ENCODE results near the gene CCNDBP1.

DNA sequence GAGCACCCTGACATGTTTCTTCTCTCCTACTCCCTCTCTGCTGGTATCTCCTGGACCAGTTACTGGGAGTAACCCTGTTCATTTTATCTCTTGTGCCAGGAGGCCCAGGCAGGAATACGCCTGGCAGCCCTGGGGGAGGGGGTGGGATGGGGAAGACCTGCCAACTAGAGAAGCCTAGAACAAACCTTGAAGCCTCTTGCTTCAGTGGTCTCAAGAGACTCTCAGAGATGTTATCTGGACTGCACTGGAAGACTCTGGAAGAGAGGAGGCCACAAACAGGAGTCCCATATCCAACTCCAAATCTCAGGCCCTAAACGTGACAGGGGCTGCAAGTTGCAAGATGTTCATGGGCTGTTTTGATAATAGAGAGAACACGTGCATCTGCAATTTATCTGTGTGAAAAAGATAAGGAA, 35.8 kb downstream of the CCNDBP1 start, which contains the start of gene EPB42:
- TF ChIP-seq, protein P1, sequence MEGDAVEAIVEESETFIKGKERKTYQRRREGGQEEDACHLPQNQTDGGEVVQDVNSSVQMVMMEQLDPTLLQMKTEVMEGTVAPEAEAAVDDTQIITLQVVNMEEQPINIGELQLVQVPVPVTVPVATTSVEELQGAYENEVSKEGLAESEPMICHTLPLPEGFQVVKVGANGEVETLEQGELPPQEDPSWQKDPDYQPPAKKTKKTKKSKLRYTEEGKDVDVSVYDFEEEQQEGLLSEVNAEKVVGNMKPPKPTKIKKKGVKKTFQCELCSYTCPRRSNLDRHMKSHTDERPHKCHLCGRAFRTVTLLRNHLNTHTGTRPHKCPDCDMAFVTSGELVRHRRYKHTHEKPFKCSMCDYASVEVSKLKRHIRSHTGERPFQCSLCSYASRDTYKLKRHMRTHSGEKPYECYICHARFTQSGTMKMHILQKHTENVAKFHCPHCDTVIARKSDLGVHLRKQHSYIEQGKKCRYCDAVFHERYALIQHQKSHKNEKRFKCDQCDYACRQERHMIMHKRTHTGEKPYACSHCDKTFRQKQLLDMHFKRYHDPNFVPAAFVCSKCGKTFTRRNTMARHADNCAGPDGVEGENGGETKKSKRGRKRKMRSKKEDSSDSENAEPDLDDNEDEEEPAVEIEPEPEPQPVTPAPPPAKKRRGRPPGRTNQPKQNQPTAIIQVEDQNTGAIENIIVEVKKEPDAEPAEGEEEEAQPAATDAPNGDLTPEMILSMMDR (IDR thresholded peaks at IDR 0.05; ENCODE audit: low read depth, low read length, poor library complexity, severe bottlenecking), result no peak
- TF ChIP-seq EZH2phosphoT487 (IDR thresholded peaks at IDR 0.05; ENCODE audit: borderline replicate concordance, low read length), result no peak

Measured in DOHH2 (cell line).